Suprapubic skin (tissue), 3 donors: ENCODE measurements around the gene ACSS1.

Source experiments
- EP300 ChIP-seq: sonication (generic); formaldehyde crosslinking; IDR thresholded peaks from one replicate; pipeline ENCODE4 v1.6.1; 2017; ENCODE audit warnings: antibody characterized with exemption
- TF ChIP-seq, protein P1 (sequence below), 2 donors: fragments of 200-600 bp in 1 of 2; fragments of 450-650 bp in 1 of 2; sonication (generic) in 1 of 2; IDR thresholded peaks; one replicate each; pipeline ENCODE4 v1.5.1; 2016 to 2019; ENCODE audit warnings: antibody characterized with exemption in 2 of 2, mild to moderate bottlenecking in 1 of 2, moderate library complexity in 1 of 2

DNA sequence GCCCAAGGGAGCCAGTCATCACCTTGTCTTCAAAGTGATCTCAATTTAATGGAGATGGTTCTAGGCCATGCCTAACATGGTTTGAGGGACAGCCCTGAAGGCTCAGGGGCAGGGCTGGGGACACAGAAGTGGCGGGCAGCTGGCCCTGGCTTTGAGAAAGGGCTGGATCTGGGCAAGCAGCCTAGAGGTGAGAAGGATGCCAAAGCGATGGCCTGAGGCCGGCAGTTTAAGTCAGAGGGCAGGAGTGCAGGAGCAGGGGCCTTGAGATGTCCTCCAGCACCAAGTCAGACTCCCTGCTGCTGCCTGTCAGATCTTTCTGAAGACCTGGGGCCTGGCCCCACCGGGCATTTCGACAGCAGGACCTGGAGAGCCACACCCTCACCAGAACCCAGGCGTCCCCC is 37.0 kb downstream of the ACSS1 start:
- TF ChIP-seq EP300: no peak
- TF ChIP-seq, protein P1, sequence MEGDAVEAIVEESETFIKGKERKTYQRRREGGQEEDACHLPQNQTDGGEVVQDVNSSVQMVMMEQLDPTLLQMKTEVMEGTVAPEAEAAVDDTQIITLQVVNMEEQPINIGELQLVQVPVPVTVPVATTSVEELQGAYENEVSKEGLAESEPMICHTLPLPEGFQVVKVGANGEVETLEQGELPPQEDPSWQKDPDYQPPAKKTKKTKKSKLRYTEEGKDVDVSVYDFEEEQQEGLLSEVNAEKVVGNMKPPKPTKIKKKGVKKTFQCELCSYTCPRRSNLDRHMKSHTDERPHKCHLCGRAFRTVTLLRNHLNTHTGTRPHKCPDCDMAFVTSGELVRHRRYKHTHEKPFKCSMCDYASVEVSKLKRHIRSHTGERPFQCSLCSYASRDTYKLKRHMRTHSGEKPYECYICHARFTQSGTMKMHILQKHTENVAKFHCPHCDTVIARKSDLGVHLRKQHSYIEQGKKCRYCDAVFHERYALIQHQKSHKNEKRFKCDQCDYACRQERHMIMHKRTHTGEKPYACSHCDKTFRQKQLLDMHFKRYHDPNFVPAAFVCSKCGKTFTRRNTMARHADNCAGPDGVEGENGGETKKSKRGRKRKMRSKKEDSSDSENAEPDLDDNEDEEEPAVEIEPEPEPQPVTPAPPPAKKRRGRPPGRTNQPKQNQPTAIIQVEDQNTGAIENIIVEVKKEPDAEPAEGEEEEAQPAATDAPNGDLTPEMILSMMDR (IDR thresholded peaks at IDR 0.05): no peak
